Loucy (cell line): ENCODE results near the gene STH.
"Not testable (repeated sequence)": the region's sequence is repeated elsewhere in the genome, so short reads cannot be mapped to it uniquely, and the experiment has no call there.

Experiments used
- H2AFZ ChIP-seq: fragments of 200-600 bp; sonication (generic); 2 replicates; pipeline ENCODE4 v1.6.0; 2016; ENCODE audit warnings: antibody characterized with exemption, mild to moderate bottlenecking, low read length, moderate library complexity
- H3F3A ChIP-seq: fragments of 200-600 bp; 2 replicates; pipeline ENCODE4 v1.6.0; 2016; ENCODE audit warnings: antibody characterized with exemption, low read depth, mild to moderate bottlenecking
- H3K27me3 ChIP-seq: fragments of 200-600 bp; sonication (generic); 2 replicates; pipeline ENCODE4 v1.6.1; 2014; ENCODE audit warnings: low read length, mild to moderate bottlenecking; ENCODE audit not compliant: insufficient read depth, poor library complexity, severe bottlenecking
- H3K36me3 ChIP-seq: fragments of 200-600 bp; sonication (generic); 2 replicates; pipeline ENCODE4 v1.6.1; 2016; ENCODE audit warnings: low read length; ENCODE audit not compliant: insufficient read depth
- H3K4me1 ChIP-seq: fragments of 200-600 bp; sonication (generic); 2 replicates; pipeline ENCODE4 v1.5.1; 2014; ENCODE audit warnings: low read length, mild to moderate bottlenecking; ENCODE audit not compliant: insufficient read depth, poor library complexity, severe bottlenecking
- H3K4me2 ChIP-seq: fragments of 200-600 bp; sonication (generic); 2 replicates; pipeline ENCODE4 v1.6.0; 2014; ENCODE audit warnings: antibody characterized with exemption, low read length, low read depth, mild to moderate bottlenecking; ENCODE audit not compliant: poor library complexity, severe bottlenecking
- H3K4me3 ChIP-seq: fragments of 200-600 bp; sonication (generic); 2 replicates; pipeline ENCODE4 v1.5.1; 2014; ENCODE audit warnings: low read length, mild to moderate bottlenecking, mixed read lengths; ENCODE audit not compliant: poor library complexity, severe bottlenecking
- H3K79me2 ChIP-seq: fragments of 200-600 bp; sonication (generic); 2 replicates; pipeline ENCODE4 v1.6.1; 2014; ENCODE audit warnings: low read length; ENCODE audit not compliant: insufficient read depth
- H3K9ac ChIP-seq: fragments of 200-600 bp; sonication (generic); 2 replicates; pipeline ENCODE4 v1.6.0; 2014; ENCODE audit warnings: mild to moderate bottlenecking, low read depth, low read length, moderate library complexity; ENCODE audit not compliant: poor library complexity, severe bottlenecking
- H3K9me2 ChIP-seq: fragments of 200-600 bp; sonication (generic); replicated peaks from 2 replicates; pipeline ENCODE4 v1.6.1; 2016; ENCODE audit warnings: low read depth, low read length, mixed read lengths
- H3K9me3 ChIP-seq: fragments of 200-600 bp; sonication (generic); 2 replicates; pipeline ENCODE4 v1.6.1; 2014; ENCODE audit warnings: mild to moderate bottlenecking, antibody characterized with exemption, low read length, low read depth; ENCODE audit not compliant: insufficient read depth
- H4K20me1 ChIP-seq: fragments of 200-600 bp; sonication (generic); 2 replicates; pipeline ENCODE4 v1.6.0; 2014; ENCODE audit warnings: antibody characterized with exemption, low read length, mild to moderate bottlenecking; ENCODE audit not compliant: insufficient read depth, poor library complexity, severe bottlenecking
- CTCF ChIP-seq: fragments of 200-600 bp; sonication (generic); conservative IDR thresholded peaks from 2 replicates; pipeline ENCODE4 v1.5.1; 2014; ENCODE audit warnings: mild to moderate bottlenecking, antibody characterized with exemption, low read length
- EZH2phosphoT487 ChIP-seq: fragments of 200-600 bp; IDR thresholded peaks from 2 replicates; pipeline ENCODE4 v1.6.1; 2018; ENCODE audit warnings: antibody characterized with exemption, mild to moderate bottlenecking, moderate library complexity, borderline replicate concordance

The STH gene

GRCh38 chr17:46013127-46013501 lies 14.1 kb downstream of the STH start:
- TF ChIP-seq CTCF (no peak), EZH2phosphoT487 (no peak)
- Histone ChIP-seq H4K20me1 (no peaks in the 10 kb centered on the region), H3K9me3 (no peaks in the 10 kb centered on the region), H3K4me3 (no peak overlapping the region), H3K4me1 (no peaks in the 10 kb centered on the region), H3K79me2 (no peaks in the 10 kb centered on the region), H3K4me2 (no peak overlapping the region), H3K9ac (no peak overlapping the region), H3K9me2 (no peaks in the 10 kb centered on the region), H3K36me3 (no peaks in the 10 kb centered on the region), H3F3A (no peaks in the 10 kb centered on the region), H3K27me3 (no peaks in the 10 kb centered on the region), H2AFZ (no peak overlapping the region)

GRCh38 chr17:46013502-46014165 lies 14.6 kb downstream of the STH start:
- H3K4me2 ChIP-seq, result no peak overlapping the region
- no peaks in the 10 kb centered on the region for H3K9me2 ChIP-seq
- H4K20me1 ChIP-seq, result no peaks in the 10 kb centered on the region
- no peaks in the 10 kb centered on the region for H3F3A ChIP-seq
- TF ChIP-seq CTCF, result no peak
- H2AFZ ChIP-seq, result no peak overlapping the region
- H3K27me3 ChIP-seq, result no peaks in the 10 kb centered on the region
- H3K4me3 ChIP-seq, result no peak overlapping the region
- no peak overlapping the region for H3K9ac ChIP-seq
- H3K79me2 ChIP-seq, result no peaks in the 10 kb centered on the region
- H3K36me3 ChIP-seq, result no peaks in the 10 kb centered on the region
- H3K9me3 ChIP-seq, result no peaks in the 10 kb centered on the region
- no peaks in the 10 kb centered on the region for H3K4me1 ChIP-seq

- not testable (repeated sequence) for H3F3A ChIP-seq, H3K4me1 ChIP-seq, H3K9ac ChIP-seq, H3K79me2 ChIP-seq, H3K9me2 ChIP-seq, H4K20me1 ChIP-seq, H3K27me3 ChIP-seq, H3K4me3 ChIP-seq, H3K4me2 ChIP-seq, H3K36me3 ChIP-seq, H2AFZ ChIP-seq, H3K9me3 ChIP-seq
These were observed 20.4 kb downstream of the STH start for GRCh38 chr17:46019408-46019925.
